ENCODE data around the gene FLYWCH1.

The FLYWCH1 gene

DNA sequence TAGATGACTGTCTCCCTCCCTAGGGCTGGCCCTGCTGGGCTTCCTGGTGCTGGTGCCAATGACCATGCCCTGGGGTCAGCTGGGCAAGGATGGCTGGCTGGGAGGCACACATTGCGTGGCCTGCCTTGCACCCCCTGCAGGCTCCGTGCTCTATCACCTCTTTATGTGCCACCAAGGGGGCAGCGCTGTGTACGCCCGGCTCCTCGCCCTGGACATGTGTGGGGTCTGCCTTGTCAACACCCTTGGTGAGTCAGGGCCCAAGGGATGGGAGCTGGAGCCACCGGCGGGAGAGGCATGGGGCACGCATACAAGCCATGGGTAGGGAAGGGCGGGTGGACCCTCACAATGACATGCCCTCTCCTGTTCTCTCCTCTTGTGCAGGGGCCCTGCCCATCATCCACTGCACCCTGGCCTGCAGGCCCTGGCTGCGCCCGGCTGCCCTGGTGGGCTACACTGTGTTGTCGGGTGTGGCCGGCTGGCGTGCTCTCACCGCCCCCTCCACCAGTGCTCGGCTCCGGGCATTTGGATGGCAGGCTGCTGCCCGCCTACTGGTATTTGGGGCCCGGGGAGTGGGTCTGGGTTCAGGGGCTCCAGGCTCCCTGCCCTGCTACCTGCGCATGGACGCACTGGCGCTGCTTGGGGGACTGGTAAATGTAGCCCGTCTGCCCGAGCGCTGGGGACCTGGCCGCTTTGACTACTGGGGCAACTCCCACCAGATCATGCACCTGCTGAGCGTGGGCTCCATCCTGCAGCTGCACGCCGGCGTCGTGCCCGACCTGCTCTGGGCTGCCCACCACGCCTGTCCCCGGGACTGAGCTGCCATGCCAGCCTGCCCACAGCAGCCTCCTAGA is 59.6 kb downstream of the FLYWCH1 start:
- no peak for DNase-seq

DNA sequence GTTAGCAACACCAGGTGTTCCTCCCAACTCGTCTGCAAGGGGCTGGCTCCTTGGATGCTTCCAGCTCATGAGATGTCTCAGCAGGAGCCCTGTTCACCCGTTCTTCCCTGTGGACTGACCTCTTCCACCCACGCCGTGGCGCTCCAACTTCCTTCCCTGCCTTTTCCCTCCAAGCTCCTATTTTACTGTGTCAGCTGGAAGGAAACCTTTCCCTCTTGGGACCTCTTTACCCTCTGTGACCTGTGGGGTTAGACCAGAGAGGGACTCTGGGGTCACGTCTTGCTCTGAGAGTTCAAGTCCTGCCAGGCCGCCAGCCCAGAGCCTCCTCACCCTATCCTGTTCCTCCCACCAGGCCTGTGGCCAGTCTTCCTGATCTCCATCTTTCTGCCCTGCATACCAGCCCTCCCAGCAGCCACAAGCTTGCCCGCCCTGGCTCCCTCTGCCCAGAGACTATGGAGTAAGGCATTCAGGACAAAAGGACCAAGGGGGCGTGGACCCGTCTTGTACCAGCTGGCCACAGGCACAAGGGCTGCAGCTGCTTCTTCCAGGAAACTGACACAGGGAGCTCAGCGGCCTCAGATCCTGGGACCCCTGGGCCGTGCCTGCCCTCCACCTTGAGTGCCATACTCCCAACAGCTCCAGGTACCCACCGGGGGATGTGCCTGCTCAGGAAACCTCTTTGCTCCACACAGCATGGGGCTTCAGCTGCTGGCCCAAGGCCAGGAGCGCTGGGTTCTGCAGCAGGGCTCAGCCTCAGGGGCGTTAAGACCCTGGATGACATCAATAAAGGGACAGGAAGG is 60.5 kb downstream of the FLYWCH1 start:
- DNase-seq: peak; percentile 80

DNA sequence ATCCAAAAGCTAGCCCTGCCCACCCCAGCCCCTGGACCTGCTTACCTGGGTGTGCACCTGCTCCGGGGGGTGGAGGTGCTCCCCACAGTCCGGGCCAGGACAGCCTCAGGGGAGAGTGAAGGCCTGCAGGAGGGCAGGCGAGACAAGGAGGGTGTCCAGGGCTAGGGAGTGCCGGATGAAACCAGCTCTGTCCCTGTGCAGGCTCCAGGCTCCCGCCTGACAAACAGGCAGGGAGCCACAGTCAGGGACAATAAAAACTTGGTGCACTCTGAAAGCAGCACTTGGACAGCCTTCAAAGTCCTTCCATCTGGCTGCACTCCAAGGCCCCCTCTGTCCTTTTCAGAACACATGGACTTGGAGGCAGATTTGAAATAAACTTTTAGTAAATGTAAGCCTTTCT is 61.4 kb downstream of the FLYWCH1 start:
- no peak for DNase-seq

DNA sequence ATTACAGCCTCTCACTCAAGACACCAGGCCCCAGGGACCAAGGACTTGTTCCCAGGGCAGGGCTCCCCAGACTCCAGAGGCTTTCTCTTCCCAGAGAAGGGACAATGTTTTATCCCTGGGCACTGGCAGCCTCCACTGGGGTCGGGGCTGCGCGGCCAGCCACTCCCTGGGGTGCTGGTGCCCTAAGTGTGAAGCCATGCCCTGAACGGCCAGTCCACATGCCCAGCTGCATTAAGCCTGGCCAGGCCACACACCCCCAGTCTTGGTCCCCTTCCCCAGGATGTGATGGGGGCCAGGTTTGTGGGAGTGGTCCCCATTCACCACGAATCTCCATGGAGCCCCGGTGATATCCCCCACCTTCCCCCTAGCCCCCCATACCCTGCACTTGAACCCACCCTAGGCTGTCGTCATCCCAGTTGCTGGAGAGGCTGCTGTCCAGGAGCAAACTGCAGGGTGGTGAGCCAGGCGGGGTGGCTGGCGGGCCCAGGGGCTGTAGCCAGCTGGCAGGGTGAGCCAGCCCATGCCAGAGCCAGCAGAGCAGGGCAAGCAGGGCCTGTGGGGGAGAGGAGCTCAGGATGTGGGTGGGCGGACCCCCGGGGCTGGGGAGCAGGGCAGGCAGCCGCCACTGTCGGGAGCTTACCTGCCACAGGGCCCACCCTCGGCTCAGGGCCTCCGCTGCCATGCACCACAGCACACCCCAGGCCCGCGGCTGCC is 62.0 kb downstream of the FLYWCH1 start:
- DNase-seq: no peak

DNA sequence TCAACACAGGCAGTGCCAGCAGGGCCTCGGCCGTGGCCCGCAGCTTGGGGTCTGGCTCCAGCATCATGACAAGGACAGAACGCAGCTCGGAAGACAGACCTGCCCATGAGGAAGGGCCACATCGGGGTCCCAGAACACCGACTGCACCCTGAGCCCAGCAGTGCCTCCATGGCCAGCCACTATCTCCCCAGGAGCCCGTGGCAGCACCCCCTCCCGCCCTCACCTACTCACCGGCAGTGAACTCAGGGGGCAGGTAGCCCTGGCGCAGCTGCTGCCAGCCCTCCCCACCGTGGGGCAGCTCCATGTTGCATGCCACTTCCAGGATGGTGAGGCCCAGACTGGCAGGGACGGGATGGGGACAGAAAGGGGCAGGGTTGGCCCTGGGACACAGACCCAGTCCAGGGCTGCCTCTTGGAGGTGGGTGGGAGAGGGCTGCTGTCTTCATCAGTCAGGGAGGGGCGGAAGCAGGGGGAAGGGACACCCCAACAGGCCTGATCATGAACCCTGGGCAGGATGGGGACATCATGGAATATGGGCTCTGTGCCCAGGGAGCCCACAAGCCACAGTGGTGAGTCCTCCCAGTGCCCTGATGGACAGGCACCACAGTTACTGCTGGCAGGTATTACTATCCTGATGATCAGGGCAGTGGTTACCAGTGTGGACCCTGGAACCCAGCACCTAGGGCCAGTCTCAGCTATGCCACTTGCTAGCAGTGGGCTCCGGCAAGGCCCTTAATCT is 62.8 kb downstream of the FLYWCH1 start:
- DNase-seq: no peak

DNA sequence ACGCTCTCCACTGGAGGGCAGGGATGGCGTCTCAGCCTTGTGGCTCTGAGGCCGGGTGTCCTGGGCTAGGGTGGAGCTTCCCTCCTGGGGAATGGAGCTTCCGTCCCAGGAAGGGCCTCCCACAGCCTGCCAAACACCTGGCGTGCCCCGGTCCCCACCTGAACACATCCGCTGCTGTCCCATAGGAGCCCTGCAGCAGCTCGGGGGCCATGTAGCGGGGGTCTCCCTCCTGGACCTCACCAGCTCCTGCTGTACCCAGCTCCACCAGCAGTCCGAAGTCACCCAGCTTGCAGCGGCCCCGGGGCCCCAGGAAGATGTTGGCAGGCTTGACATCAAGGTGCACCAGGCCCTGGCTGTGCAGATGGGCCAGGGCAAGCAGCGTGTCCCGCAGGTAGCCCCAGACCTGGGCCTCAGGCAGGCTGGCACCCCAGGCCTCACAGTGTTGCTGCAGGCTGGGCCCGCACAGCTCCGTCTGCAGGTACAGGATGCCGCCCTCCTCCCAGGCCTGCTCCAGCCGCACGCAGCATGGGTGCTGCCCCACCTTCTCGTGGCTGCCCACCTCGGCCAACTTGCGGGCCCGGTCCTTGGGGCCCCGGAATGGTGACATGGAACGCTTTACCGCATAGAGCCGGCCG is 63.5 kb downstream of the FLYWCH1 start:
- DNase-seq: no peak

DNA sequence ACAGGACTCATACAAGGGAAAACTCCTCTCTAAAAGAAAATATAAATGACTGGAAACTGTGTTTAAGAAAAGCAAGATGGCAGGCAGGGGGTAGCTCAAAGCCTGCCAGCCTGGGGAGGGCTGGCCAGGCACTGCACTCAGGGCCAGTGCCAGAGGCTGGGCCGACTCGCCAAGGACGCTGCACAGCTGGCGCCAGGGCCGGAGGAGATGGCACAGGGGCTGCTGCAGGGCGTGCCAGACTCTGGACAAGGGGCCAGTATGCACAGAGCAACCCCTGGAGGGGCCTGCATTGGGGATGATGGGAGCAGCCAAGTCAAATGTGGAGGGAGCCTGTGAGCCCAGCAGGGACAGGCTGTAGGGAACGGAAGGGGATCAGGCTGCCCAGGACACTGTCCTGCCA is 64.5 kb downstream of the FLYWCH1 start:
- DNase-seq: no peak

DNA sequence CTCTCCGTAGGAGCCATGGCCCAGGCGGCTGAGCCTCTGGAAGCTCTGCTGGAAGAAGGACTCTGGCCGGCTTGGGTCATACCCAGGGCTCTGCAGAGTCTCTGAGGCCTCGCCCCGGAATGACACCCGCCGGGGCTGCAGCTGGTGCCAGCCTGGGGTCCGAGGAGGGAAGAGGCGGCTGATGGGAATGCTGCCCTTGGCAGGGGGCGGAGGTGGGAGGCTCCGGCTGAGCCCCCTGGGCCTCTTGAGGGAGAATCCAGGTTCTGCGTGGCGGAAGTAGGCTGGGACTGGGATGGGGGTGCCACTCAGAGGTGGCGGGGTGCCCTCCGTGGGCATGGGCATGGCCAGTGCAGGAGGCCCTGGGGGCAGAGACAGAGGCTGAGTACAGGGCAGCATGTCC is 64.9 kb downstream of the FLYWCH1 start:
- no peak for DNase-seq

DNA sequence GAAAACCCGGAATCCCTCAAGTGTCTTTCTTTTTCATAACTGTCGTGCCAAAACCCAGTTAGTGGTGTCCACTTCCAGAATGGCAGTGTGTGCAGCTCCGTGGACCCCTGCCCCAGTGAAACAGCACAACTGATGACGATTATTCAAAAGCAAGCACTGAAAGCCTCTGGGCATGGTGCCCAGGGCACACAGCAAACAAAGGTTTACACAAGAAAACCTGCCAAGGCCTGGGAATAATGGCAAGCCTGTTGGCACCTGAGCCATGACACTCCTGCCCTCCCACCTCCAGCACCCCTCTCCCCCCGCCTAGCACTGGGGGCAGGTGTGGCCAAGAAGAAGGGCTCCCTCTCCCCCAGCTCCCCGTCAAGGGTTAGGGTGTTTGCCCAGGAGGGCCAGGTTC is 65.7 kb downstream of the FLYWCH1 start:
- peak; percentile 91 for DNase-seq

DNA sequence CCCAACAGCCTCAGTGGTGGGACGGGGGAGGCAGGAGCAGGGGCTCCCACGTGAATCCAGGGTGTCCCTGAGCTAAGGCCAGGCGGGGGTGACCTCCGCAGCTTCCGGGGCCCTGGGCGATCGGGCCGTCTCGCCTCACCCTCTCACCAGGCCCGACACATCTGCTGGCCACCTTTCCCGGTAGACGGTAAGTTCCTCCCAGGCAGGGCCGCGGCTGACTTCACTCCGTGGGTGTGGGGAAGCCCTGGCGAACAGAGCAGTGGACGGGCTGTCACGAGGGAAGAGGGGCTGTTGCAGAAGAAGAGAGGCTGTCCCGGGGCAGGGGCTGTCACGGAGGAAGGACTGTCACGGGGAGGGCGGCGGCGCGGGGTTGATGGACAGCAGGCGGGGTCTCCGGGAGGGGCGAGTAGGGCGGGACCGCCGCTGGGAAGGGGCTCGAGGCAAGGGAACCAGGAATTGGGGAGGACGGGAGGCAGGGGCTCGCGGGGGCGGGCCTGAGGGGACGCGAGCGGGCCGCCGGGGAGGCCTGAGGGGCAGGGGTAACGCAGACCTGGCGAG is 68.0 kb downstream of the FLYWCH1 start:
- DNase-seq: no peak

DNA sequence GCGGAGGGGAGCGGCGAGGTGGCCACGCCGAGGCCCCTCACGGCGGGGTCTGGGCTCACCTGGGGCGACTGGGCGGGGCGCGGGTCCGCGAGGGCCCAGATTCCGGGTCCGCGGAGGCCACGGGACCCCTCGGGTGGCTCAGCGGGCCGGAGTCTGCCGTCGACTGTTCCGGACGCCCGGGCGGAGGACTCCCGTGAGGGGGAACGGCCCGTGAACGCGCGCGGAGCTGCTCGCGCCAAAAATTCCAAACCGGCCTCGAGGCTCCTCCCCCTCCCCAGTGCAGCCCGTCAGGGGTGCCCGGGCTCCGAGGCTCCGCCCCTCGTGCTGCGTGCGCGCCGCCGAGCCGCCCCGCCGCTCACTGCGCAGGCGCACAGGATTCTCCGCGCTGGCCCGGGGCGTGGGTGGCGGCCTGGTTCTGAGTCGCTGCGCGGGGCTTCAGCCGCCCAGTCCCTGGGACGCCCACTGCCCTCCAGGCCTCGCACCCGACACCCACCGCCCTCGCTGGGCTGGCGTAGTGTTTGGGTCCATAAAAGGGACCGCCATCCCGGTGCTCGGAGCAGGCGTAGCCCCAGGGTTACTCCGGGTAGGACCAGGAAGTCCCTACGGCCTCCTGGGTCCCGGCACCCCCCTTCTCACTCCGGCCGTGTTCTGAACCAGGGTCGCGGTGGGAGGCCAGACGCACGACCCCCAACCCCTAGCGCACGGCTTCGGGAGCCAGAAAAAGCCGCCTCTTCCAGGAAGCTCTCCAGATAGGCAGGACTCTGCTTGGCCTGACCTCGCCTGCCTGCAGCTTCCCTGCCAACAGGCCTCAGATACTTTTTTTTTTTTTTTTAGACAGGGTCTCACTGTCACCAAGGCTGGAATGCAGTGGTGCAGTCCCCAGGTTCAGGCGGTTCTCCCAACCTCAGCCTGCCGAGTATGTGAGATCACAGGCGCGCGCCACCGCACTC is 68.8 kb downstream of the FLYWCH1 start, which contains the start of gene PKMYT1:
Gene PKMYT1 (minus strand): TSS at position 220 of the 950 bp plus-strand sequence. CDS start 789 bp downstream, outside the sequence.
- peak; percentile 90 for DNase-seq

DNA sequence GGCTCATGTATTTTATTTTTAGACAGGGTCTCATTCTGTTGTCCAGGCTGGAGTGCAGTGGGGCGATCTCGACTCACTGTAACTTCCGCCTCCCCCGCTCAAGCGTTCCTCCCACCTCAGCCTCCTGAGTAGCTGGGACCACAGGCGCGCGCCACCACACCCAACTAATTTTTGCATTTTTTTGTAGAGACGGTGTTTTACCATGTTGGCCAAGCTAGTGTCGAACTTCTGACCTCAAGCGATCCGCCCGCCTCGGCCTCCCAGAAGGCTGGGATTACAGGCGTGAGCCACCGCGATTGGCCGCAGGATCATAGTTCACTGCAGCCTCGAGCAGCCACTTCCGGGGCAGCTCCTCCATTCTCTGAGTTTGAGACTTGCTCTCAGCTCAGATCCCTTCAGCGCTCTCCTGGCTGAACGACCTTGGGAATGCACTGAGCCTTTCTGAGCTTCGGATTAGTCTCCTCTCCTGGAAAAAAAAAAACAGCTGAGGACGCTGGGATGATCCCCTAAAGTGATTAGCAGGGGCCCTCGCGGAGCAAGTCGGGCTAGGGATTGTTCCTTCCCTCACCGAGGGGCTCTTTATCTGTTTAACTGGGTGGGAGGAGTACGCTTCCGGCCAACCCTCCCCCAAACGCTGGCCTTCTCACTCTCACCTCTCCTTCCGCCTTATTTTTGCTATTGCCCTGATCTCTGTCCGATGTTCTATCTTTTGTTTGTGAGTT is 69.6 kb downstream of the FLYWCH1 start:
- DNase-seq: no peak

DNA sequence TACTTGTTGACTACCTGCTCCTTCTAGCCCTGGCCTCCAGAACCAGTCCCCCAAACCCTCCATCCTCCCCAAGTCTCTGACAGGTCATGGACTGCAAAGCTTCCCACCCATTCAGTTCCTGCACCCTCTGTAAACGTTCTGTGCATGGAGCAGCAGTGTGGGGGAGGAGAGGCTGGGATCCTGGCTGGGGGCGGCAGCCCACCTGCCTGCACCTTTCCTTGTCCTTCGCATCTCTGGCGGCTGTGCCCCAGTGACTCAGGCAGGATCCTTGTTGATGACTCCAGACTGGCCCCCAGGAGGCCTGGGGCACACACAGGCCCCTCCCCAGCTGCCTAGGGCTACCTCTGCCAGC is 70.1 kb downstream of the FLYWCH1 start:
- DNase-seq: no peak

DNA sequence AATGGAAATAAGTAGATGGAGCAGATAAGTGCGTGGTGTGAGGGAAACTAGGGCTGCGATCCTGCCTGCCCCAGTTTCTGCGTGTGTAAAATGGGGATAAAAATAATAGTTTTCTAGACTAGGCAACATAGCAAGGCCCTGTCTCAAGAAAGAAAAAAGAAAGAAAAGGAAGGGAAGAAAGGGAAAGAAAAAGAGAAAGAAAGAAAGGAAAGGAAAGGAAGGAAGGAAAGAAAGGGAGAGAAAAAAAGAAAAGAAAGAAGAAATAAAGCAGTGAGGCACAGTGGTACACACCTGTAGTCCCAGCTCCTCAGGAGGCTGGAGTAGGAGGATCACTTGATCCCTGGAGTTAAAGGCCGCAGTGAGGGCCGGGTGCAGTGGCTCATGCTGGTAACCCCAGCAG is 70.7 kb downstream of the FLYWCH1 start:
- no peak for DNase-seq

DNA sequence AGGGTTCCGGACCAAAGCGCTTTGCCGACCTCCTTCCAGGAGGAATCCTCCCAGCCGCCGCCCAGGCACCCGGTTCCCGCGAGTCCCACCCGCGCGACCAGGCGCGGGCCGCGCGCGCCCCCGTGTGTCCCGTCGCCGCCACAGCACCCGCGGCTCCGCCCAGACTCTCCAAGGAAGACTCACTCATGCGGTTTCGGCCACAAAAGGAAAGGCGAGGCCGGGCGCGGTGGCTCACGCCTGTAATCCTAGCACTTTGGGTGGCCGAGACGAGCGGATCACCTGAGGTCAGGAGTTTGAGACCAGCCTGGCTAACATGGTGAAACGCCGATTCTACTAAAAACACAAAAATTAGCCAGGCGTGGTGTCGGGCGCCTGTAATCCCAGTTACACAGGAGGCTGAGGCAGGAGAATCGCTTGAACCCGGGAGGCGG is 72.0 kb downstream of the FLYWCH1 start:
- DNase-seq: peak; percentile 84

DNA sequence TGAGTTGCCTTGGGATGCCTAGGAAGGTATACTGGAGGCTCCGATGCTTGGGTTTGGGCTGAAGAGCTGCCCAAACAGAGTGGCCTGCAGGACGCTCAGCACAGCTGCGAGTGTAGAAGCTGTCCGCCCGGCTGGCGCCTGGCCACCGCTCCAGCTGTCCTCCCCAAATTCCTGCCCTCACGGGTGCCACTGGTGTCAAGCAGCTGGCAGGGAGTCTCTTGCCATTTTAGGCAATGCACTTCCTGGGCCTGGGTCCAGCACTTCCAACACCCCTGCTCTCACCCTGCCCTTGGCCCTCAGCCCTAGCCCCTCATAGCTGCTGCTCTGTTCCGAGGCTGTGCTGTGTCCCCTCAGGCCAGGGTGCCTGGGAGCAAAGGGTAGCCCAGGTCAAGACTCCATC is 73.7 kb downstream of the FLYWCH1 start:
- DNase-seq: no peak

DNA sequence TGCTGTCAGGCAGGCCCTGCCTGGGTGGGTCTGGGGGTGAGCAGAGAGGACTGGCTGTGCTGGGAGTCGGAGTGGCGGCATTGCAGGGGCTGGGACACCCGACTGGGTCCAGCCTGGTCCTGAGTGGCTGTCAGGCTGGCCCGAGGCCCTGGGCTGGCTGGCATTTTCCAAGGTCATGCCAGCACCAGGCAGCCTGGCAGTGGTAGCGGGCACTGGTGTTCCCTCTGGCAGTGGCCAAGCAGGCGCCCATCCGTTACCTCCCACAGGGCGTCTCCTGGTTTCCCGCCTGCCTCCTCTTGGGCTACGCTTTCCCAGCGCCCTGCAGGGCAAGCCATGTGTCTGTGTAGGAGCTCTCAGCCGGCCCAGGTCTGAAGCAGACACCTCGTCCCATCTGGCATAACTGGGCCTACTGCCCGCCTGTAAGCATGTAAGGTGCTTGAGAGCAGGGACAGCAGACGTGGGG is 74.2 kb downstream of the FLYWCH1 start:
- no peak for DNase-seq

DNA sequence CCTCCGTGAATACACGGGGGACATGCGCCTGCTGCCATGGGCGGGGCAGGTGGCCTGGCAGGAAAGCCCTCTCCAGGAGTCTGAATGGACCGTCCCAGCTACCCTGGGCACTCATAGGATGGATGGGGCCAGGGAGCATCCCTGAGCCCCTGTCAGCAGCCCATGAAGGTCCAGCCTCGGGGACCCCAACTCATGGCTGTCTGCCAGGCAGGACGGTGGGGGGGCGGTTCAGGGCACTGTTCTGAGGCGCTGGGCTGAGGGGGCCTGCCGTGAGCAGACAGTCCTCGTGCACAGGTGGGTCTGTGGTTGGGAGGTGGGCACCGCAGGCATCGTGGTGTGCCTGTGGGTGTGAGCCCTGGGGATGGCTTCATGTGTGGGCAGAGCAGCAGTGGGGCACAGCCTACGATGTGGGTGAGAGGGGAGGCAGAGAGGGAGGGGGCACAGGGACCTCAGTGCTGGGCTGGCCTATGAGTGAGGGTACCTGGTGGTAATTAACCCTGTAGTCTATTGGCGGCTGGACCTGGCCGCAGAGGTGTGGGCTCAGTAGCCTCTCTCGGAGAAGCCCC is 75.0 kb downstream of the FLYWCH1 start:
- DNase-seq: no peak

DNA sequence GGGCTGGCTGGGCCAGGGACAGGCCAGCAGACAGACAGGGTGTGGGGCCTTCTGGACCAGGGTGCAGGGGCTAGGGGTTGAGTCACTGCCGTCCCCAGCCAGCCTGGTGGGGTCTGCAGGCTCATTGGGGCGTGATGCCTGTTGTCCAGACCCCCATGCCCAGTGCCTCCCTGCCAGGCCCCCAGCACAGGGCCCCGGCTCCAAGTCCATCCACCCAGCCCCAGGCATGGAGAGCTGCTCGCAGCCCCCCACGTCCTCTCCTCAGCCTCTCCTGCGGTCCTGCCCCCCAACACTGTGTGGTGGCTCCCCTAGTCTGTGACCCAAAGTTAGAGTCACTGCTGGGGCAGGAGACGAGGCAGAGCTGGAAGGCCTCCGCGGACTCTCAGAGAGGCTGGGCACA is 75.6 kb downstream of the FLYWCH1 start:
- DNase-seq: no peak

DNA sequence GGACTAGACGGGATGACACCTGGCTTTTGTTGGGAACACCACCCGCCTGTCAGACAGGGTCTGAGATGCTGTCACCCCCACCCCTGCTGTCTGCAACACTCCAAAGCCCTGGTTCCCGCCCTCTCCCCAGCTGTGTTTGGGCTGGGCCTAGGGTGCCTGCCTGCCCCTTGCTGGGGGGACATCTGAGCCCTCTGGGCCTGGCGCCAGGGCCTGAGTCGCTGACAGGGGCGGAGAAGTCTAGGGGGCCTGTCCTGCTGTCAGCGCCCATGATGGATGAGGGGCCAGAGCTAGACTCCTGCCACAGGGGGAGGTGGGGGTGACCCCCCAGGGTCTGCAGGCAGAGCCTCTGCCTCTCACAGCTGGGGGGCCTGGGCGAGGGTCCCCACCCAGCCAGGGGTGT is 76.1 kb downstream of the FLYWCH1 start:
- DNase-seq: peak; percentile 82

Measured in NCI-H345 (cell line).